SU-DHL-6 (cell line): ENCODE data around the gene FBXL15.

Experiments
- EZH2phosphoT487 ChIP-seq: fragments of 200-600 bp; sonication (generic), shearing (Covaris generic); conservative IDR thresholded peaks from 2 replicates; pipeline ENCODE4 v1.6.1; 2018; ENCODE audit warnings: mild to moderate bottlenecking, antibody characterized with exemption, low read length, moderate library complexity, mixed read lengths
- TF ChIP-seq, protein P1 (sequence below): fragments of 200-600 bp; sonication (generic); IDR thresholded peaks from one replicate; pipeline ENCODE4 v1.5.1; 2017; ENCODE audit warnings: antibody characterized with exemption, mild to moderate bottlenecking, low read length, moderate library complexity; ENCODE audit not compliant: insufficient read depth, poor library complexity, severe bottlenecking

DNA sequence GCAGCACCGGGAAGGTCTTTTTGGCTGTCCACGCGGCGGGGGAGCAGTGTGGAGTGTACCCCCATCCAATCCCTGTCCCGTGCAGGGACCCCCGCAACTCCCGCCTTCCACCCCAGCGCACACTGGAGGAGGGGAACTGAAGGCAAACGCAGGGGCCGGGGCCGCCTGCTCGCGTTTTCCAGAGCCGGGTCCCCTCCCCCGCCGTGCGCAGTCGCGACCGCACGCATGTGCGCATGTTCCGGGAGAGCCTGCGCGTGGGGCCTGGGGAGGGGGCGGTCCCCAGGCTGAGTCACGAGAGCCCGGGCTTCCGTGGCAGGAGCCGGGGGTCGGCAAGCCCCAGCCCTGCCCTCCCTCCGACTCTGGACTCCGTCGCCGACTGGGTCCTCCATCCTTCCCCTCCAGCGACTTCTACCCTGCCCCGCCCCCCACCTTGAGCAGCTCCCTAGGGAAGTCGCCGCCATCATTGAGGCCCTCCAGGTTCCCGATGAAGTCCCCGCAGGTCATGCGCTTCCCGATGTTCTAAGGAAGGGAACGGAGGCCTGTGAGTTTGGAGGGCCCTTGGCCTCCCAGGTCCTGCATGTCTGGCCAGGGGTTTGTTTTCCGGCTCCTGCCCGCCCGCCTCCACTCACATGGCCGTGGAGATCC, 10.1 kb upstream of the FBXL15 start:
- TF ChIP-seq, protein P1, sequence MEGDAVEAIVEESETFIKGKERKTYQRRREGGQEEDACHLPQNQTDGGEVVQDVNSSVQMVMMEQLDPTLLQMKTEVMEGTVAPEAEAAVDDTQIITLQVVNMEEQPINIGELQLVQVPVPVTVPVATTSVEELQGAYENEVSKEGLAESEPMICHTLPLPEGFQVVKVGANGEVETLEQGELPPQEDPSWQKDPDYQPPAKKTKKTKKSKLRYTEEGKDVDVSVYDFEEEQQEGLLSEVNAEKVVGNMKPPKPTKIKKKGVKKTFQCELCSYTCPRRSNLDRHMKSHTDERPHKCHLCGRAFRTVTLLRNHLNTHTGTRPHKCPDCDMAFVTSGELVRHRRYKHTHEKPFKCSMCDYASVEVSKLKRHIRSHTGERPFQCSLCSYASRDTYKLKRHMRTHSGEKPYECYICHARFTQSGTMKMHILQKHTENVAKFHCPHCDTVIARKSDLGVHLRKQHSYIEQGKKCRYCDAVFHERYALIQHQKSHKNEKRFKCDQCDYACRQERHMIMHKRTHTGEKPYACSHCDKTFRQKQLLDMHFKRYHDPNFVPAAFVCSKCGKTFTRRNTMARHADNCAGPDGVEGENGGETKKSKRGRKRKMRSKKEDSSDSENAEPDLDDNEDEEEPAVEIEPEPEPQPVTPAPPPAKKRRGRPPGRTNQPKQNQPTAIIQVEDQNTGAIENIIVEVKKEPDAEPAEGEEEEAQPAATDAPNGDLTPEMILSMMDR = no peak
- TF ChIP-seq EZH2phosphoT487 = no peak
